HepG2 (cell line): ENCODE measurements around the gene CDK6. TPM values are rescaled to one million over a fixed set of nuclear protein-coding genes. Genes with fewer than 3 reads are reported as not detected.

Experiments
- AFF4 ChIP-seq: sonication (generic); formaldehyde crosslinking; IDR thresholded peaks from 2 replicates; pipeline ENCODE4 v1.4.0; 2020; ENCODE audit warnings: missing genetic modification reagents
- CREB1 ChIP-seq, 2 experiments: fragments of 450-650 bp in 1 of 2; IDR thresholded peaks; 2 replicates each; pipeline ENCODE4 v1.6.1; 2016 to 2017; ENCODE audit warnings: control low read depth in 1 of 2, mild to moderate bottlenecking in 1 of 2, missing compliant biosample characterization in 1 of 2, missing genetic modification characterization in 1 of 2
- DPF2 ChIP-seq: sonication (generic); formaldehyde crosslinking; IDR thresholded peaks from 2 replicates; pipeline ENCODE4 v1.4.0; 2020; ENCODE audit warnings: mild to moderate bottlenecking, low read depth, missing genetic modification reagents, borderline replicate concordance
- FOXC1 ChIP-seq: sonication (generic); formaldehyde crosslinking; IDR thresholded peaks from 2 replicates; pipeline ENCODE4 v1.8.0; 2022; ENCODE audit warnings: mild to moderate bottlenecking, missing genetic modification reagents, borderline replicate concordance
- GFI1 ChIP-seq: sonication (generic); formaldehyde crosslinking; IDR thresholded peaks from 2 replicates; pipeline ENCODE4 v1.5.0; 2020; ENCODE audit warnings: missing genetic modification reagents, mild to moderate bottlenecking, borderline replicate concordance
- HMG20B ChIP-seq: conservative IDR thresholded peaks from 2 replicates; pipeline ENCODE4 v1.6.1; 2016; ENCODE audit warnings: missing genetic modification reagents, missing compliant biosample characterization
- MED8 ChIP-seq: sonication (generic); formaldehyde crosslinking; IDR thresholded peaks from 2 replicates; pipeline ENCODE4 v1.8.1; 2023; ENCODE audit warnings: mild to moderate bottlenecking, missing genetic modification reagents; ENCODE audit not compliant: insufficient replicate concordance
- NFKBIZ ChIP-seq: IDR thresholded peaks from 2 replicates; pipeline ENCODE4 v1.6.1; 2018; ENCODE audit warnings: missing genetic modification reagents, missing compliant biosample characterization
- PHF21A ChIP-seq: sonication (generic); formaldehyde crosslinking; IDR thresholded peaks from 2 replicates; pipeline ENCODE4 v1.5.0; 2020; ENCODE audit warnings: mild to moderate bottlenecking, missing genetic modification reagents
- PPARG ChIP-seq: conservative IDR thresholded peaks from 2 replicates; pipeline ENCODE4 v1.6.1; 2016; ENCODE audit warnings: missing biosample characterization, missing genetic modification reagents
- RXRB ChIP-seq: IDR thresholded peaks from 2 replicates; pipeline ENCODE4 v1.6.1; 2016; ENCODE audit warnings: borderline replicate concordance, missing genetic modification reagents, missing compliant biosample characterization
- SALL1 ChIP-seq: sonication (generic); formaldehyde crosslinking; IDR thresholded peaks from 2 replicates; pipeline ENCODE4 v1.8.0; 2022; ENCODE audit warnings: mild to moderate bottlenecking, missing genetic modification reagents
- SAP130 ChIP-seq: IDR thresholded peaks from 2 replicates; pipeline ENCODE4 v1.6.1; 2016; ENCODE audit warnings: low read depth
- SATB2 ChIP-seq: sonication (generic); formaldehyde crosslinking; IDR thresholded peaks from 2 replicates; pipeline ENCODE4 v1.5.0; 2020; ENCODE audit warnings: missing genetic modification reagents
- ZBTB10 ChIP-seq: sonication (generic); formaldehyde crosslinking; IDR thresholded peaks from 2 replicates; pipeline ENCODE4 v1.4.0; 2020; ENCODE audit warnings: missing genetic modification reagents, borderline replicate concordance
- ZBTB34 ChIP-seq: sonication (generic); formaldehyde crosslinking; IDR thresholded peaks from 2 replicates; pipeline ENCODE4 v1.8.0; 2022; ENCODE audit warnings: mild to moderate bottlenecking, missing genetic modification reagents
- ZEB1 ChIP-seq: IDR thresholded peaks from 2 replicates; pipeline ENCODE4 v1.6.1; 2012; ENCODE audit warnings: mild to moderate bottlenecking, low read depth, inconsistent platforms; ENCODE audit not compliant: insufficient replicate concordance
- ZFAT ChIP-seq: sonication (generic); formaldehyde crosslinking; conservative IDR thresholded peaks from 2 replicates; pipeline ENCODE4 v1.8.1; 2023; ENCODE audit warnings: missing genetic modification reagents, inconsistent platforms
- ZFP37 ChIP-seq: sonication (generic); formaldehyde crosslinking; IDR thresholded peaks from 2 replicates; pipeline ENCODE4 v1.4.0; 2020; ENCODE audit warnings: missing genetic modification reagents, borderline replicate concordance
- ZNF274 ChIP-seq: sonication (generic); formaldehyde crosslinking; IDR thresholded peaks from 2 replicates; pipeline ENCODE4 v1.5.1; 2020; ENCODE audit warnings: mild to moderate bottlenecking, missing genetic modification reagents
- ZNF740 ChIP-seq: sonication (generic); formaldehyde crosslinking; IDR thresholded peaks from 2 replicates; pipeline ENCODE4 v1.4.0; 2020; ENCODE audit warnings: missing genetic modification reagents
- ZNF790 ChIP-seq: sonication (generic); formaldehyde crosslinking; IDR thresholded peaks from 2 replicates; pipeline ENCODE4 v1.8.0; 2022; ENCODE audit warnings: missing genetic modification reagents, mild to moderate bottlenecking, borderline replicate concordance
- polyA plus RNA-seq, 8 experiments: library from polyadenylated mRNA; depleted of rRNA in 3 of 8; stranded (reverse) in 7 of 8; unstranded in 1 of 8; fragments of >200 nt; fragmentation: Illumina TruSeq in 4 of 8; extraction: Trizol in 4 of 8; gene quantifications; 2 replicates each; pipeline versions ENCODE4 v1.2.1 to v1.2.3, GENCODE V29; 2011 to 2016; ENCODE audit warnings: low read depth in 4 of 8, missing spikeins in 1 of 8, mixed read lengths in 1 of 8; ENCODE audit not compliant: insufficient read depth in 1 of 8
- total RNA-seq, 5 experiments: library from RNA; depleted of rRNA; stranded (reverse); fragments of >200 nt; fragmentation: Illumina TruSeq; extraction: Trizol; gene quantifications; 2 replicates each; pipeline ENCODE4 v1.2.3, GENCODE V29; 2016; ENCODE audit warnings: low read depth in 1 of 5

Gene CDK6
- total and polyA plus RNA-seq, 2 of the 13 experiments (the other 11 are each of a cell fraction or from before 2014, with no cell fraction given): 34.6 to 90.8 TPM

GRCh38 chr7:92678291-92678920 is 158.0 kb downstream of the CDK6 start (continued):
- TF ChIP-seq GFI1 (CRISPR knock-in tag) (peak; percentile 82; the same call in 1 of the 2 replicates), FOXC1 (CRISPR knock-in tag) (peak; percentile 63; the same call in 1 of the 2 replicates), ZFAT (no peak), ZNF790 (CRISPR knock-in tag) (no peak), SATB2 (CRISPR knock-in tag) (peak; percentile 71; the same call in 1 of the 2 replicates), RXRB (CRISPR knock-in tag) (peak; percentile 95), ZFP37 (CRISPR knock-in tag) (peak; percentile 55; the same call in 1 of the 2 replicates), PPARG (peak; percentile 89; the same call in 1 of the 2 replicates), MED8 (CRISPR knock-in tag) (peak; percentile 85), ZNF740 (peak; percentile 91), ZEB1 (peak; percentile 61), ZBTB10 (CRISPR knock-in tag) (0 out of 2 replicates have a peak, but pooled peaks have one; percentile 66), ZBTB34 (CRISPR knock-in tag) (peak; percentile 42; the same call in 1 of the 2 replicates), CREB1 (IDR thresholded peaks at IDR 0.05) (no peak), CREB1 (CRISPR knock-in tag; IDR thresholded peaks at IDR 0.05) (peak; percentile 48; the same call in 1 of the 2 replicates), PHF21A (CRISPR knock-in tag) (peak; percentile 72), HMG20B (CRISPR knock-in tag) (peak; percentile 90), DPF2 (CRISPR knock-in tag) (peak; percentile 95), NFKBIZ (peak; percentile 93), SALL1 (CRISPR knock-in tag) (peak; percentile 92; the same call in 1 of the 2 replicates), AFF4 (peak; percentile 79), ZNF274 (no peak), SAP130 (CRISPR knock-in tag) (peak; percentile 87)
